ENCODE measurements around the gene WSCD1. TPM values are rescaled to one million over a fixed set of nuclear protein-coding genes. Genes with fewer than 3 reads are reported as not detected.

Gene WSCD1
- total and polyA plus RNA-seq, 2 of the 4 experiments (the other 2 are of a cell fraction) = 0.07 TPM; not detected in 1

DNA sequence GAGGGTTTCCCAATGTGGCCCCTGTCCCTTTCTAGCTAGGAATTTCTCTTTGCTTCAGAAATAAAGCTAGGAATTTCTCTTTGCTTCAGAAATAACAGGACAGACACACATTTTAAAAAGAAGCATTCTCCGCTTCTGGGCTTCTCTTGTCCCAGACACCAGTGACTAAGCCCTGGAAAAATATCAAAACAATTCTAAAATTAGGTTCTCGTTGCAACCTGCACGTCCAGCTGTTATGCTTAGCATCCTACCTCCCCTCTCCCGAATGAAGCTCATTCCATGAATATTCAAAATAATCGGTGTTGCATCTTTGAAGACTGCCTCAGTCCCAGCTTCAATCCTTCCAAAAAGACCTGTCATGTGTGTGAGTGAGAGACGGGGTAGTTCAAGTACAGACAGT, 45.6 kb upstream of the WSCD1 start:
- no peak overlapping the region for H3K27ac ChIP-seq (ENCODE audit: insufficient read depth, low read length)
- H3K9ac ChIP-seq (ENCODE audit: low read depth, low read length) = no peak overlapping the region
- no peak overlapping the region for H2AK9ac ChIP-seq (replicated peaks; ENCODE audit: low read depth, low read length, poor library complexity)
- H2BK15ac ChIP-seq (ENCODE audit: low read depth, low read length) = no peak overlapping the region
- no peak overlapping the region for H4K8ac ChIP-seq (ENCODE audit: low read depth in 2 of 2, low read length in 2 of 2)
- dilution Hi-C loops (cut with HindIII; ENCODE audit: low sequenced_read_pairs, unreplicated experiment) (no loop called here), in situ Hi-C loops (cut with MboI; ENCODE audit: low sequenced_read_pairs) (no loop called here), intact Hi-C loops (cut with micrococcal nuclease) (no loop called here)
- POLR2A ChIA-PET (ENCODE audit: unreplicated experiment) = no interaction called here
- H3K18ac ChIP-seq (ENCODE audit: low read depth, low read length) = no peak overlapping the region
- H2BK120ac ChIP-seq (ENCODE audit: low read depth, low read length) = no peak overlapping the region
- no peak overlapping the region for H4K91ac ChIP-seq (ENCODE audit: insufficient read depth, low read depth, low read length)
- no peaks in the 10 kb centered on the region for H3K79me1 ChIP-seq (ENCODE audit: low read depth in 1 of 2, low read length in 2 of 2)
- DNase-seq = no peak
- TF ChIP-seq, protein P1, sequence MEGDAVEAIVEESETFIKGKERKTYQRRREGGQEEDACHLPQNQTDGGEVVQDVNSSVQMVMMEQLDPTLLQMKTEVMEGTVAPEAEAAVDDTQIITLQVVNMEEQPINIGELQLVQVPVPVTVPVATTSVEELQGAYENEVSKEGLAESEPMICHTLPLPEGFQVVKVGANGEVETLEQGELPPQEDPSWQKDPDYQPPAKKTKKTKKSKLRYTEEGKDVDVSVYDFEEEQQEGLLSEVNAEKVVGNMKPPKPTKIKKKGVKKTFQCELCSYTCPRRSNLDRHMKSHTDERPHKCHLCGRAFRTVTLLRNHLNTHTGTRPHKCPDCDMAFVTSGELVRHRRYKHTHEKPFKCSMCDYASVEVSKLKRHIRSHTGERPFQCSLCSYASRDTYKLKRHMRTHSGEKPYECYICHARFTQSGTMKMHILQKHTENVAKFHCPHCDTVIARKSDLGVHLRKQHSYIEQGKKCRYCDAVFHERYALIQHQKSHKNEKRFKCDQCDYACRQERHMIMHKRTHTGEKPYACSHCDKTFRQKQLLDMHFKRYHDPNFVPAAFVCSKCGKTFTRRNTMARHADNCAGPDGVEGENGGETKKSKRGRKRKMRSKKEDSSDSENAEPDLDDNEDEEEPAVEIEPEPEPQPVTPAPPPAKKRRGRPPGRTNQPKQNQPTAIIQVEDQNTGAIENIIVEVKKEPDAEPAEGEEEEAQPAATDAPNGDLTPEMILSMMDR (conservative IDR thresholded peaks at IDR 0.05; ENCODE audit: low read depth, low read length) = no peak
- TF ChIP-seq RAD21 (IDR thresholded peaks at IDR 0.05; ENCODE audit: low read length) = no peak
- TF ChIP-seq, protein P2, sequence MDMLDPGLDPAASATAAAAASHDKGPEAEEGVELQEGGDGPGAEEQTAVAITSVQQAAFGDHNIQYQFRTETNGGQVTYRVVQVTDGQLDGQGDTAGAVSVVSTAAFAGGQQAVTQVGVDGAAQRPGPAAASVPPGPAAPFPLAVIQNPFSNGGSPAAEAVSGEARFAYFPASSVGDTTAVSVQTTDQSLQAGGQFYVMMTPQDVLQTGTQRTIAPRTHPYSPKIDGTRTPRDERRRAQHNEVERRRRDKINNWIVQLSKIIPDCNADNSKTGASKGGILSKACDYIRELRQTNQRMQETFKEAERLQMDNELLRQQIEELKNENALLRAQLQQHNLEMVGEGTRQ (IDR thresholded peaks at IDR 0.05; ENCODE audit: low read depth, low read length) = no peak
- no peak for TF ChIP-seq POLR2A (IDR thresholded peaks at IDR 0.05; ENCODE audit: low read depth, low read length)
- TF ChIP-seq BHLHE40 (IDR thresholded peaks at IDR 0.05; ENCODE audit: low read depth, low read length) = no peak
- TF ChIP-seq RCOR1 (IDR thresholded peaks at IDR 0.05; ENCODE audit: insufficient replicate concordance, low read length) = no peak
- TF ChIP-seq ELK1 (IDR thresholded peaks at IDR 0.05; ENCODE audit: borderline replicate concordance, low read depth, low read length) = no peak
- no peak for TF ChIP-seq MAZ (IDR thresholded peaks at IDR 0.05; ENCODE audit: borderline replicate concordance, low read depth, low read length)
- TF ChIP-seq CHD1 (IDR thresholded peaks at IDR 0.05; ENCODE audit: low read depth, low read length) = no peak
- no peak for TF ChIP-seq MXI1 (IDR thresholded peaks at IDR 0.05; ENCODE audit: borderline replicate concordance, low read depth, low read length)
- no peak for TF ChIP-seq CEBPB (IDR thresholded peaks at IDR 0.05; ENCODE audit: low read depth, low read length)
- TF ChIP-seq NFE2L2 (IDR thresholded peaks at IDR 0.05; ENCODE audit: low read depth, low read length) = no peak
- no peak for TF ChIP-seq RFX5 (IDR thresholded peaks at IDR 0.05; ENCODE audit: low read depth, low read length)
- no peak for TF ChIP-seq FOS (IDR thresholded peaks at IDR 0.05; ENCODE audit: low read depth, low read length)
- no peak for TF ChIP-seq SMC3 (IDR thresholded peaks at IDR 0.05; ENCODE audit: low read depth, low read length)
- no peak for TF ChIP-seq MAFK (IDR thresholded peaks at IDR 0.05; ENCODE audit: low read depth, low read length)
- no peak overlapping the region for H4K5ac ChIP-seq (ENCODE audit: low read depth, low read length)
- WGBS, 2 experiments (ENCODE audit: extremely low coverage in 2 of 2, insufficient read length in 1 of 2) = 33% methylated on average over 2 of the region's 6 CpGs; no CpG with 5 or more reads in 1 of the 2 experiments
- H2AFZ ChIP-seq (replicated peaks; ENCODE audit: low read length, poor library complexity) = no peak overlapping the region
- no peaks in the 10 kb centered on the region for H4K20me1 ChIP-seq (ENCODE audit: insufficient read depth, low read length)
- H3K4ac ChIP-seq (ENCODE audit: low read depth, low read length) = no peak overlapping the region
- no peaks in the 10 kb centered on the region for H3K27me3 ChIP-seq (ENCODE audit: control insufficient read depth, insufficient read depth, low read length)
- H3K36me3 ChIP-seq (ENCODE audit: control insufficient read depth, insufficient read depth, low read length) = no peaks in the 10 kb centered on the region
- CTCF ChIA-PET = no interaction called here
- H3K4me3 ChIP-seq (ENCODE audit: insufficient read depth, low read depth, low read length) = no peak overlapping the region
- H3K9me3 ChIP-seq (ENCODE audit: control insufficient read depth, insufficient read depth, low read length) = peaks cover 12% of the 10 kb centered on the region
- H3K14ac ChIP-seq (replicated peaks; ENCODE audit: low read depth, low read length) = no peak overlapping the region
- no peak overlapping the region for H2BK5ac ChIP-seq (ENCODE audit: low read depth, low read length, poor library complexity, severe bottlenecking)
- H3K4me2 ChIP-seq (ENCODE audit: low read depth, low read length) = no peak overlapping the region
- H2BK20ac ChIP-seq (ENCODE audit: low read depth, low read length) = no peak overlapping the region
- ATAC-seq (ENCODE audit: low read depth) = no peak
- H3K56ac ChIP-seq (ENCODE audit: extremely low read depth, insufficient read depth, low read length) = no peak overlapping the region
- H3K23ac ChIP-seq (ENCODE audit: low read depth, low read length) = no peak overlapping the region
- H2AK5ac ChIP-seq (ENCODE audit: low read depth, low read length) = no peak overlapping the region
- no peaks in the 10 kb centered on the region for H3K4me1 ChIP-seq (ENCODE audit: control insufficient read depth, insufficient read depth, low read length)
- no peaks in the 10 kb centered on the region for H3K9me1 ChIP-seq (ENCODE audit: insufficient read depth, low read length)
- no TSS peak for BruUV-seq (replicated peaks)

Data from IMR-90 (cell line).